Measurements from ENCODE around the gene HCFC1R1.

The HCFC1R1 gene

GRCh38 chr16:2982402-2982801 lies 41.3 kb downstream of the HCFC1R1 start:
- 100% methylated on average over 1 of the region's 5 CpGs; no CpG with 5 or more reads in 1 of the 2 donors for WGBS, 2 donors (ENCODE audit: extremely low coverage in 2 of 2, insufficient read length in 2 of 2, insufficient replicate concordance in 1 of 2)
- no peak overlapping the region for H2BK12ac ChIP-seq (ENCODE audit: low read length)
- H3K4ac ChIP-seq (ENCODE audit: low read length), result no peak overlapping the region
- no peak overlapping the region for H3K4me3 ChIP-seq (ENCODE audit: low read length in 2 of 2)
- H2AK5ac ChIP-seq (ENCODE audit: low read depth, low read length), result no peak overlapping the region
- no peak overlapping the region for H3K23ac ChIP-seq (ENCODE audit: low read depth, low read length, poor library complexity)
- peaks cover 0 to 31% (median 0%) of the 10 kb centered on the region in 3 experiments for H3K27me3 ChIP-seq (ENCODE audit: control insufficient read depth in 3 of 3, insufficient read depth in 3 of 3, low read depth in 1 of 3, low read length in 3 of 3)
- H2BK5ac ChIP-seq (ENCODE audit: low read length), result no peak overlapping the region
- no peak overlapping the region for H2BK120ac ChIP-seq (ENCODE audit: low read depth, low read length)
- peaks cover 14 to 20% of the 10 kb centered on the region in 2 donors for H3K4me1 ChIP-seq (ENCODE audit: control insufficient read depth in 2 of 2, insufficient read depth in 1 of 2, low read depth in 1 of 2, low read length in 2 of 2)
- H3K27ac ChIP-seq (replicated peaks; ENCODE audit: low read length), result no peak overlapping the region
- no peak overlapping the region for H3K14ac ChIP-seq (ENCODE audit: low read length)
- no peak overlapping the region for H3K9ac ChIP-seq (ENCODE audit: low read depth, low read length, poor library complexity)
- no peak overlapping the region for H2AFZ ChIP-seq (ENCODE audit: low read length)
- H4K91ac ChIP-seq (ENCODE audit: low read depth, low read length, poor library complexity), result no peak overlapping the region
- peaks cover 9% of the 10 kb centered on the region for H3K79me1 ChIP-seq (ENCODE audit: low read depth, low read length)
- no peak for DNase-seq (ENCODE audit: low spot score)
- H4K8ac ChIP-seq (ENCODE audit: low read depth, low read length), result no peak overlapping the region
- no peak overlapping the region for H3K18ac ChIP-seq (ENCODE audit: low read length)
- H3K9me3 ChIP-seq (replicated peaks in 1 of 2; ENCODE audit: control insufficient read depth in 2 of 2, insufficient read depth in 1 of 2, low read depth in 1 of 2, low read length in 2 of 2), result no peaks in the 10 kb centered on the region
- H3K36me3 ChIP-seq (replicated peaks in 1 of 2; ENCODE audit: control insufficient read depth in 2 of 2, insufficient read depth in 2 of 2, low read length in 2 of 2), result peaks cover 0 to 14% of the 10 kb centered on the region in 2 donors
- H2BK15ac ChIP-seq (ENCODE audit: low read length), result no peak overlapping the region
- H3K4me2 ChIP-seq (ENCODE audit: insufficient read depth, low read length, poor library complexity, severe bottlenecking), result no peak overlapping the region

GRCh38 chr16:2981899-2982250 lies 41.9 kb downstream of the HCFC1R1 start:
- no peaks in the 10 kb centered on the region for H3K9me3 ChIP-seq (replicated peaks in 1 of 2; ENCODE audit: control insufficient read depth in 2 of 2, insufficient read depth in 1 of 2, low read depth in 1 of 2, low read length in 2 of 2)
- H3K4ac ChIP-seq (ENCODE audit: low read length), result no peak overlapping the region
- H4K8ac ChIP-seq (ENCODE audit: low read depth, low read length), result no peak overlapping the region
- peak overlapping the region; percentile 81 for H3K27ac ChIP-seq (replicated peaks; ENCODE audit: low read length)
- peak overlapping the region; percentile 47 for H2BK12ac ChIP-seq (ENCODE audit: low read length)
- peaks cover 0 to 26% (median 0%) of the 10 kb centered on the region in 3 experiments for H3K27me3 ChIP-seq (ENCODE audit: control insufficient read depth in 3 of 3, insufficient read depth in 3 of 3, low read depth in 1 of 3, low read length in 3 of 3)
- peak overlapping the region; percentile 83 for H2AK5ac ChIP-seq (ENCODE audit: low read depth, low read length)
- H2BK5ac ChIP-seq (ENCODE audit: low read length), result peak overlapping the region; percentile 71
- peak overlapping the region; percentile 35 for H2BK15ac ChIP-seq (ENCODE audit: low read length)
- peak overlapping the region; percentile 49 for H3K4me2 ChIP-seq (ENCODE audit: insufficient read depth, low read length, poor library complexity, severe bottlenecking)
- peak overlapping the region; percentile 94 for H3K18ac ChIP-seq (ENCODE audit: low read length)
- no peak for DNase-seq (ENCODE audit: low spot score)
- WGBS, 2 donors (ENCODE audit: extremely low coverage in 2 of 2, insufficient read length in 2 of 2, insufficient replicate concordance in 1 of 2), result no CpG with 5 or more reads among the region's 4 CpGs
- H4K91ac ChIP-seq (ENCODE audit: low read depth, low read length, poor library complexity), result no peak overlapping the region
- H3K36me3 ChIP-seq (replicated peaks in 1 of 2; ENCODE audit: control insufficient read depth in 2 of 2, insufficient read depth in 2 of 2, low read length in 2 of 2), result peaks cover 0 to 19% of the 10 kb centered on the region in 2 donors
- peaks cover 9% of the 10 kb centered on the region for H3K79me1 ChIP-seq (ENCODE audit: low read depth, low read length)
- H3K14ac ChIP-seq (ENCODE audit: low read length), result no peak overlapping the region
- H2AFZ ChIP-seq (ENCODE audit: low read length), result peak overlapping the region; percentile 78
- no peak overlapping the region for H3K9ac ChIP-seq (ENCODE audit: low read depth, low read length, poor library complexity)
- peaks cover 14 to 20% of the 10 kb centered on the region in 2 donors for H3K4me1 ChIP-seq (ENCODE audit: control insufficient read depth in 2 of 2, insufficient read depth in 1 of 2, low read depth in 1 of 2, low read length in 2 of 2)
- H3K4me3 ChIP-seq (ENCODE audit: low read length in 2 of 2), result peak overlapping the region in 1 of 2 donors; percentile 87
- peak overlapping the region; percentile 44 for H2BK120ac ChIP-seq (ENCODE audit: low read depth, low read length)
- H3K23ac ChIP-seq (ENCODE audit: low read depth, low read length, poor library complexity), result peak overlapping the region; percentile 37

- Histone ChIP-seq H2BK120ac (ENCODE audit: low read depth, low read length) (peak overlapping the region; percentile 44), H3K9me3 (replicated peaks in 1 of 2; ENCODE audit: control insufficient read depth in 2 of 2, insufficient read depth in 1 of 2, low read depth in 1 of 2, low read length in 2 of 2) (no peaks in the 10 kb centered on the region), H3K79me1 (ENCODE audit: low read depth, low read length) (peaks cover 9% of the 10 kb centered on the region), H3K14ac (ENCODE audit: low read length) (no peak overlapping the region), H3K4me1 (ENCODE audit: control insufficient read depth in 2 of 2, insufficient read depth in 1 of 2, low read depth in 1 of 2, low read length in 2 of 2) (peaks cover 14 to 20% of the 10 kb centered on the region in 2 donors), H3K4me3 (ENCODE audit: low read length in 2 of 2) (peak overlapping the region in 1 of 2 donors; percentile 87), H2BK15ac (ENCODE audit: low read length) (peak overlapping the region; percentile 81), H3K18ac (ENCODE audit: low read length) (no peak overlapping the region), H2AFZ (ENCODE audit: low read length) (peak overlapping the region; percentile 78), H3K27me3 (ENCODE audit: control insufficient read depth in 3 of 3, insufficient read depth in 3 of 3, low read depth in 1 of 3, low read length in 3 of 3) (peaks cover 0 to 20% (median 0%) of the 10 kb centered on the region in 3 experiments), H3K36me3 (replicated peaks in 1 of 2; ENCODE audit: control insufficient read depth in 2 of 2, insufficient read depth in 2 of 2, low read length in 2 of 2) (peaks cover 0 to 24% of the 10 kb centered on the region in 2 donors), H3K4me2 (ENCODE audit: insufficient read depth, low read length, poor library complexity, severe bottlenecking) (peak overlapping the region; percentile 49), H2BK12ac (ENCODE audit: low read length) (peak overlapping the region; percentile 41), H2AK5ac (ENCODE audit: low read depth, low read length) (peak overlapping the region; percentile 96), H4K8ac (ENCODE audit: low read depth, low read length) (no peak overlapping the region), H4K91ac (ENCODE audit: low read depth, low read length, poor library complexity) (no peak overlapping the region), H3K27ac (replicated peaks; ENCODE audit: low read length) (peak overlapping the region; percentile 81), H3K4ac (ENCODE audit: low read length) (no peak overlapping the region), H3K23ac (ENCODE audit: low read depth, low read length, poor library complexity) (peak overlapping the region; percentile 43), H2BK5ac (ENCODE audit: low read length) (peak overlapping the region; percentile 90), H3K9ac (ENCODE audit: low read depth, low read length, poor library complexity) (no peak overlapping the region)
- DNase-seq (ENCODE audit: low spot score), result no peak
- WGBS, 2 donors (ENCODE audit: extremely low coverage in 2 of 2, insufficient read length in 2 of 2, insufficient replicate concordance in 1 of 2), result no CpG with 5 or more reads among the region's 33 CpGs
These were observed 42.4 kb downstream of the HCFC1R1 start for GRCh38 chr16:2981177-2981898.

Measured in neuronal stem cell (in vitro differentiated cells).